ENCODE results near the gene SNHG17. TPM values are rescaled to one million over a fixed set of nuclear protein-coding genes. Genes with fewer than 3 reads are reported as not detected.
A peak's percentile ranks its signal among the peaks of the same experiment; 100 is the strongest.

Gene SNHG17
- total RNA-seq, 1 donor from 2014 or later, result 39.3 TPM

DNA sequence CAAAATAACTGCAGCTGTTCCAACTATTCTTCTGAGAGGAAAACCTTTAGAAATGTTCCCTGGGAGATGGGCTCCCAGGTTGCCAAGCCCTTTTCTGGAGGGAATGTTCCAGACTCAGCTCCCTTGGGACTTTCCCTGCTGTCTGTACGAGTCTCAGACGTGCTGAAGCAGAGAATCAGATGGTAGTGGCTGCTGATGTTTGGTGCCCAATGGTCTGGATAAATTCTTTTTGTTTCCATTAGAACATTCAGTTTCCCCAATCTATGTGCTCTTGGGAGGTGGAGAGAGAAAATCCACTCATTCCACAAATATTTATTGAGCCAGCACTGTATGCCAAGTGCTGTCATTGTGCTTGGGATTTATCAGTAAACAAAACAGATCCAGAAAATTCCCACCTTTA is 40.0 kb downstream of the SNHG17 start:
- H3K9ac ChIP-seq (ENCODE audit: low read length), result no peak overlapping the region
- no peaks in the 10 kb centered on the region for H3K36me3 Mint-ChIP-seq (ENCODE audit: low read depth, unreplicated experiment)
- H3K27me3 Mint-ChIP-seq (ENCODE audit: low read depth, unreplicated experiment), result peaks cover 3% of the 10 kb centered on the region
- no peak overlapping the region for H2AFZ ChIP-seq (ENCODE audit: low read depth, low read length)
- DNase-seq (ENCODE audit: low read depth), result peak; percentile 28
- no peak for FAIRE-seq
- H3K27ac ChIP-seq (ENCODE audit: low read depth, low read length), result no peak overlapping the region
- no peaks in the 10 kb centered on the region for H3K79me2 ChIP-seq (ENCODE audit: insufficient read depth, low read length)
- H3K4me1 Mint-ChIP-seq (ENCODE audit: low read depth, unreplicated experiment), result no peaks in the 10 kb centered on the region
- TF ChIP-seq, protein P1, sequence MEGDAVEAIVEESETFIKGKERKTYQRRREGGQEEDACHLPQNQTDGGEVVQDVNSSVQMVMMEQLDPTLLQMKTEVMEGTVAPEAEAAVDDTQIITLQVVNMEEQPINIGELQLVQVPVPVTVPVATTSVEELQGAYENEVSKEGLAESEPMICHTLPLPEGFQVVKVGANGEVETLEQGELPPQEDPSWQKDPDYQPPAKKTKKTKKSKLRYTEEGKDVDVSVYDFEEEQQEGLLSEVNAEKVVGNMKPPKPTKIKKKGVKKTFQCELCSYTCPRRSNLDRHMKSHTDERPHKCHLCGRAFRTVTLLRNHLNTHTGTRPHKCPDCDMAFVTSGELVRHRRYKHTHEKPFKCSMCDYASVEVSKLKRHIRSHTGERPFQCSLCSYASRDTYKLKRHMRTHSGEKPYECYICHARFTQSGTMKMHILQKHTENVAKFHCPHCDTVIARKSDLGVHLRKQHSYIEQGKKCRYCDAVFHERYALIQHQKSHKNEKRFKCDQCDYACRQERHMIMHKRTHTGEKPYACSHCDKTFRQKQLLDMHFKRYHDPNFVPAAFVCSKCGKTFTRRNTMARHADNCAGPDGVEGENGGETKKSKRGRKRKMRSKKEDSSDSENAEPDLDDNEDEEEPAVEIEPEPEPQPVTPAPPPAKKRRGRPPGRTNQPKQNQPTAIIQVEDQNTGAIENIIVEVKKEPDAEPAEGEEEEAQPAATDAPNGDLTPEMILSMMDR (IDR thresholded peaks at IDR 0.05; ENCODE audit: insufficient read depth, low read depth, low read length), result no peak
- no peak for TF ChIP-seq EZH2 (IDR thresholded peaks at IDR 0.05; ENCODE audit: insufficient read depth, low read length)
- H4K20me1 ChIP-seq (ENCODE audit: insufficient read depth, low read length), result no peaks in the 10 kb centered on the region
- no peaks in the 10 kb centered on the region for H3K9me3 Mint-ChIP-seq (ENCODE audit: unreplicated experiment)
- H3K4me1 ChIP-seq (ENCODE audit: insufficient read depth, low read length), result no peaks in the 10 kb centered on the region
- H3K4me2 ChIP-seq (ENCODE audit: low read length), result no peak overlapping the region
- no peaks in the 10 kb centered on the region for H3K9me3 ChIP-seq (ENCODE audit: insufficient read depth, low read depth, low read length)
- H3K4me3 Mint-ChIP-seq (ENCODE audit: unreplicated experiment), result no peak overlapping the region
- H3K36me3 ChIP-seq (ENCODE audit: insufficient read depth, low read length), result no peaks in the 10 kb centered on the region
- H3K4me3 ChIP-seq (ENCODE audit: insufficient read depth, low read depth, low read length), result no peak overlapping the region
- H3K27ac Mint-ChIP-seq (ENCODE audit: unreplicated experiment), result no peak overlapping the region
- no peaks in the 10 kb centered on the region for H3K27me3 ChIP-seq (ENCODE audit: insufficient read depth, low read length)

DNA sequence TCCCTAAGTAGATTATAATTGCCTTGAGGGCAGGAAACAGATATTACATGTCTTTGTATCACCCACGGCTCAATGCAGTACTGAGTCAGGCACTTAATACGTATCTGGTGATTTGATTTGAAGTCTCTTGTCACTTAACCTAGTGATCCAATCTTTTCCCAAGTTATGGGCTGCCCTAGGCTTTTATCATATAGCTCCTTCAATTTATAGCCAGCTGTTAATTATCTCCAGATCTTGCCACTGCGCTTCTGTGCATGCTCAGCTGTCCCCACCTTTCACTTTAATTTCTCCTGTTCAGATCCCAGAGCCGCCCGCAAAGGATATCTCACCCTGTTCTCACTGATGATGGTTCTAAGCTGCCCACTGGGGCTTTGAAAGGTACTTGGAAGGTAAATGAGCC is 41.9 kb downstream of the SNHG17 start:
- Mint-ChIP-seq H3K9me3 (ENCODE audit: unreplicated experiment) (no peaks in the 10 kb centered on the region), H3K27ac (ENCODE audit: unreplicated experiment) (no peak overlapping the region), H3K4me3 (ENCODE audit: unreplicated experiment) (no peak overlapping the region), H3K4me1 (ENCODE audit: low read depth, unreplicated experiment) (no peaks in the 10 kb centered on the region), H3K27me3 (ENCODE audit: low read depth, unreplicated experiment) (peaks cover 16% of the 10 kb centered on the region), H3K36me3 (ENCODE audit: low read depth, unreplicated experiment) (no peaks in the 10 kb centered on the region)
- Histone ChIP-seq H3K27me3 (ENCODE audit: insufficient read depth, low read length) (peaks cover 3% of the 10 kb centered on the region), H2AFZ (ENCODE audit: low read depth, low read length) (no peak overlapping the region), H3K9me3 (ENCODE audit: insufficient read depth, low read depth, low read length) (no peaks in the 10 kb centered on the region), H3K4me3 (ENCODE audit: insufficient read depth, low read depth, low read length) (no peak overlapping the region), H4K20me1 (ENCODE audit: insufficient read depth, low read length) (no peaks in the 10 kb centered on the region), H3K36me3 (ENCODE audit: insufficient read depth, low read length) (no peaks in the 10 kb centered on the region), H3K9ac (ENCODE audit: low read length) (no peak overlapping the region), H3K79me2 (ENCODE audit: insufficient read depth, low read length) (no peaks in the 10 kb centered on the region), H3K4me2 (ENCODE audit: low read length) (no peak overlapping the region), H3K27ac (ENCODE audit: low read depth, low read length) (no peak overlapping the region), H3K4me1 (ENCODE audit: insufficient read depth, low read length) (no peaks in the 10 kb centered on the region)
- no peak for FAIRE-seq
- no peak for DNase-seq (ENCODE audit: low read depth)
- no peak for TF ChIP-seq EZH2 (IDR thresholded peaks at IDR 0.05; ENCODE audit: insufficient read depth, low read length)
- TF ChIP-seq, protein P1 (IDR thresholded peaks at IDR 0.05; ENCODE audit: insufficient read depth, low read depth, low read length), result no peak

DNA sequence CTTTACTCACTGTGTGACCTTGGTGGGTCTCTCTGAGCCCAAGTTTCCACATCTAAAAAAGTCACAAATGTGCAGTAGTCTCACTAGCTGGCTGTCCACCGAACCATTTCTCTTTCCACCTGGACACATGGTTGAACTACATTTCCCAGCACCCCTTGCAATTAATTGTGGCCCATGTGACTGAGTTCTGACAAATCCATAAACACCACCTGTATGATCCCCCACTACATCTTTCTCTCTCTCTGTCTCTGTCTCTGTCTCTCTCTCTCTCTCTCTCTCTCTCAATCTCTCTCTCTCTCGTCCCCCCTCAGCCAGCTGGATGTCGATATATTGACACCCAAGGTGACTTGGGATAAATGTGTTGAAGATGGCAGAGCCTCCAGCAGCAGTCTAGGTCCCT is 42.8 kb downstream of the SNHG17 start:
- H2AFZ ChIP-seq (ENCODE audit: low read depth, low read length), result no peak overlapping the region
- no peak overlapping the region for H3K27ac ChIP-seq (ENCODE audit: low read depth, low read length)

More for the DNA sequence above, 42.8 kb downstream of the SNHG17 start:
- H3K4me1 Mint-ChIP-seq (ENCODE audit: low read depth, unreplicated experiment), result no peaks in the 10 kb centered on the region
- DNase-seq (ENCODE audit: low read depth), result no peak
- H3K9me3 ChIP-seq (ENCODE audit: insufficient read depth, low read depth, low read length), result no peaks in the 10 kb centered on the region
- H3K9ac ChIP-seq (ENCODE audit: low read length), result no peak overlapping the region
- H3K4me2 ChIP-seq (ENCODE audit: low read length), result no peak overlapping the region
- H3K4me3 Mint-ChIP-seq (ENCODE audit: unreplicated experiment), result no peak overlapping the region
- peaks cover 19% of the 10 kb centered on the region for H3K27me3 Mint-ChIP-seq (ENCODE audit: low read depth, unreplicated experiment)
- no peak for FAIRE-seq
- no peaks in the 10 kb centered on the region for H3K36me3 Mint-ChIP-seq (ENCODE audit: low read depth, unreplicated experiment)
- no peak overlapping the region for H3K4me3 ChIP-seq (ENCODE audit: insufficient read depth, low read depth, low read length)
- TF ChIP-seq, protein P1 (IDR thresholded peaks at IDR 0.05; ENCODE audit: insufficient read depth, low read depth, low read length), result no peak
- no peak for TF ChIP-seq EZH2 (IDR thresholded peaks at IDR 0.05; ENCODE audit: insufficient read depth, low read length)
- H4K20me1 ChIP-seq (ENCODE audit: insufficient read depth, low read length), result no peaks in the 10 kb centered on the region
- H3K27ac Mint-ChIP-seq (ENCODE audit: unreplicated experiment), result no peak overlapping the region
- H3K36me3 ChIP-seq (ENCODE audit: insufficient read depth, low read length), result no peaks in the 10 kb centered on the region
- no peaks in the 10 kb centered on the region for H3K79me2 ChIP-seq (ENCODE audit: insufficient read depth, low read length)
- H3K4me1 ChIP-seq (ENCODE audit: insufficient read depth, low read length), result no peaks in the 10 kb centered on the region
- no peaks in the 10 kb centered on the region for H3K9me3 Mint-ChIP-seq (ENCODE audit: unreplicated experiment)
- peaks cover 3% of the 10 kb centered on the region for H3K27me3 ChIP-seq (ENCODE audit: insufficient read depth, low read length)

All from astrocyte (in vitro differentiated cells and primary cell).